Measurements from ENCODE around the gene MGAT4B.
"Not testable (repeated sequence)": the region's sequence is repeated elsewhere in the genome, so short reads cannot be mapped to it uniquely, and the experiment has no call there.

MGAT4B gene

DNA sequence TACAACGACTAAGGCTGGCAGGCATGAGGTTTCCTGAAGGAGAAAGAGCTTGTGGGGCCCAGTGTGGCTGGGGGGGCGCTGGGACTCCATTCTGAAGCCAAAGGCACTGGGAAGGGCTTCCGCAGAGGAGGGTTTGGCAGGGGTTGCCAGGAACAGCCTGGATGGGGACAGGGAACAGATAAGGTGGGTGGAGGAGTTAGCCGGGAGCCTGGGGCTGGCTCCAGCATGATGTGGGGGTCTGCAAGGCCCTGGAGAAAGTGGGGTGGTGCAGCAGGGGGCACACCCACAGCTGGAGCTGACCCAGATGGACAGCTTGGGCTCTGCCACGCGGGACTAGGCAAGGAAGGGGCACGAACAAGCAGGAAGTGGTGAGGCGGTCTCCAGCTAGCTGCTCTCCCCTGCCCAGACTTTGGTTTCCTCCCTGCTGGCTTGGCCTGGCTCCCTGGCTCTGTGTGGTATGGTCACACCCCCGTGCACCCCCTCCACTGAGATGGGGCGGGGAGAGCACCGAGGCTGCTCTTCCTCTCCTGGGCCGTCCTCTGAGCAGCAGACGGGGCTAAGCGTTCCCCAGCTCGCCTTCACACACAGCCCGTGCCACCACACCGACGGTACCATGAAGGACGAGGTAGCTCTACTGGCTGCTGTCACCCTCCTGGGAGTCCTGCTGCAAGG lies 13.1 kb downstream of the MGAT4B start, which contains the start of gene LTC4S:
LTC4S (plus strand) TSS at position 519 of the 672 bp plus-strand sequence; CDS start at position 614, 95 bp downstream.
- Histone ChIP-seq H3K4me3 (ENCODE audit: low read length) (no peak within 1 kb of the TSS), H3K4me1 (ENCODE audit: control insufficient read depth, insufficient read depth, low read length) (peaks cover 3% of the 10 kb centered on the region; the same call in 1 of the 2 replicates), H3K9me3 (ENCODE audit: control insufficient read depth, insufficient read depth, low read length) (no peaks in the 10 kb centered on the region), H3K27me3 (ENCODE audit: control insufficient read depth, insufficient read depth, low read length) (no peaks in the 10 kb centered on the region), H3K27ac (ENCODE audit: low read length) (no peak within 1 kb of the TSS), H3K36me3 (ENCODE audit: control insufficient read depth, insufficient read depth, low read length) (peaks cover 7% of the 10 kb centered on the region)
- no peak for DNase-seq (ENCODE audit: low read depth, low spot score)
- WGBS (ENCODE audit: insufficient coverage, insufficient read length), result no CpG with 5 or more reads among the region's 19 CpGs

DNA sequence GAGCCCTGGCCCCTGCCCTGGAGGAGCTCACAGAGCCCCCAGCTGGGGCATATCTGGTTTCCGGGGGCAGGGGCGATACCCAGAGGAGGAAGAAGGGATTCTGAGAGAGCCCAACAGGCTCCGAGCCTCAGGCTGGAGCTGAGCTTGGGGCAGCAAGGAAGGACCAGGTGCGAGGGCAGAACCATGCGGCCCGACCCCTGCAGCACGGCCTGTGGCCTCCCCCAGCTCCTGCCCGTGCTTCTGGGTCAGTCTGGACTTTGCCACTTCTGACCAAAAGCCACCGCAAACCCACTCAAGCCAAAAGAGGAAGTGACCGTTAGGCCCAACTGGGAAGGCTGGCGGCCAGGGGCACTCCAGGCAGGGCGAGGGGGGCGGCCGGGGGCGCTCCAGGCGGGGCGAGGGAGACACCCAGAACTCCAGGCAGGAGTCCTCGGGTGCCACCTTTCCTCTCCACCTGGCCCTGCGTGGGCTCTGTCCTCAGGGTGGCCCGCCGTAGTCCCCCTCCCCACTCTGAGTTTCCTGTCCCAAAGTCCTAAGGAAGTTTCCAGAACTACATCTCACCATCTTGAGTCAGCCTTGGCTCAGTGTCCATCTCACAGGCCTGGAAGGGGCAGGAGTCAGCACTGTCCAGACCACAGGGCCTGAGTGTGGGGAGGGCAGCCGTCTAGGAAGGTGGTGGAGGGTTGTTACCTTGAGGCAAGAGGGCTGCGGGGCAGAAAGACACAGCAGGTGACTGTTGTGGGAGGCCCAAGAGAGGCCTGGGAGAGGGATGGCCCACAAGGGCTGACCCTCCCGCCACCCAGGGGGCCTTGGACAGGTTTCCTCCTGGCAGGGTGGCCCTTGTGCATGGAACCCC lies 13.8 kb downstream of the MGAT4B start:
- no peak for DNase-seq (ENCODE audit: low read depth, low spot score)
- H3K9me3 ChIP-seq (ENCODE audit: control insufficient read depth, insufficient read depth, low read length), result no peaks in the 10 kb centered on the region
- peaks cover 3% of the 10 kb centered on the region; the same call in 1 of the 2 replicates for H3K4me1 ChIP-seq (ENCODE audit: control insufficient read depth, insufficient read depth, low read length)
- no peak overlapping the region for H3K27ac ChIP-seq (ENCODE audit: low read length)
- peaks cover 2% of the 10 kb centered on the region for H3K36me3 ChIP-seq (ENCODE audit: control insufficient read depth, insufficient read depth, low read length)
- H3K27me3 ChIP-seq (ENCODE audit: control insufficient read depth, insufficient read depth, low read length), result no peaks in the 10 kb centered on the region; the same call in 1 of the 2 replicates
- WGBS (ENCODE audit: insufficient coverage, insufficient read length), result no CpG with 5 or more reads among the region's 24 CpGs
- H3K4me3 ChIP-seq (ENCODE audit: low read length), result no peak overlapping the region

DNA sequence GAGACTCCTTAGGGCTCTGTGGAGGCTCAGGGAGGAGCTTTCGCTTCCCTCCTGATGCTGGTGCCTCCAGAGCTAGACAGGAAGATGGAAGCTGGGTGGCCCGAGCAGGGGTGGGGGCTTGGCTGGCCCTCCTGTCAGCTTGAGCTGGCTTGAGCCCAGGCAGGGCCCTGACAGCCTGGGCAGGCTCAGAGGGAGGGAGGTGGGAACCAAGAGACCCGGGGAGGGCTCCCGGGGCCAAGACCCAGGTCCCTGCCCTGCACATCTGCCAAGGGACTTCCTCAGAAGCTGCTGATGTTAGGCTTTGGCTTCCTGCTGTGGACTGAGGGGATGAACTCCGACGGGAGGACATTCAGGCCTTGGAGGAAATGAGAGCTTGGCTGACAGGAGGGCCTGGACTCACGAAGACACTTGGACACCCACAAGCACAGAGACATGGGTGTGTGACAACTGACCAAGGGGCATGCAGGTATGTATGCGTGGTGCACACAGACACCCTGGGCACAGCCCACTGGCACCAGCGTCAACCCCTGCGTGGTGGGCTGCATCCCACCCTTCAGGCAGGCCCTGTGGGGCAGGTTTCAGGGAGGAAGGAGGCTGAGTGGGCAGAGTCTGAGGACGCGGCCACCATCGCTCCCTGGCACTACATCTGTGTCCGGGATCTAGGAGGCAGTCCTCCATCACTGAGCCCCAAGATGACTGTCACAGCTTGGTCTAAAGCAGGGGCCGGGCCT lies 14.6 kb downstream of the MGAT4B start:
- Histone ChIP-seq H3K4me3 (ENCODE audit: low read length) (no peak overlapping the region), H3K27ac (ENCODE audit: low read length) (no peak overlapping the region), H3K27me3 (ENCODE audit: control insufficient read depth, insufficient read depth, low read length) (no peaks in the 10 kb centered on the region; the same call in 1 of the 2 replicates), H3K9me3 (ENCODE audit: control insufficient read depth, insufficient read depth, low read length) (no peaks in the 10 kb centered on the region), H3K4me1 (ENCODE audit: control insufficient read depth, insufficient read depth, low read length) (peaks cover 3% of the 10 kb centered on the region; the same call in 1 of the 2 replicates), H3K36me3 (ENCODE audit: control insufficient read depth, insufficient read depth, low read length) (no peaks in the 10 kb centered on the region; the same call in 1 of the 2 replicates)
- WGBS (ENCODE audit: insufficient coverage, insufficient read length), result no CpG with 5 or more reads among the region's 15 CpGs
- no peak for DNase-seq (ENCODE audit: low read depth, low spot score)

DNA sequence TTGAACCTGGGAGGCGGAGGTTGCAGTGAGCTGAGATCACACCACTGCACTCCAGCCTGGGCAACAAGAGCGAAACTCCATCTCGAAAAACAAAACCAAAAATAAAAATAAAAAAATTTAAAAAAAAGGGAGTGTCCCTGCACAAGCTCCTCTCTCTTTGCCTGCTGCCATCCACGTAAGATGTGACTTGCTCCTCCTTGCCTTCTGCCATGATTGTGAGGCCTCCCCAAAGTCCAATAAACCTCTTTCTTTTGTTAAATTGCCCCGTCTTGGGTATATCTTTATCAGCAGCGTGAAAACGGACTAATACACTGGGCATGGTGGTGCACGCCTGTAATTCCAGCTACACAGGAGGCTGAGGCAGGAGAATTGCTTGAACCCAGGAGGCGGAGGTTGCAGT lies 17.4 kb downstream of the MGAT4B start:
- not testable (repeated sequence) for H3K4me1 ChIP-seq (ENCODE audit: control insufficient read depth, insufficient read depth, low read length); H3K4me3 ChIP-seq (ENCODE audit: low read length); H3K27me3 ChIP-seq (ENCODE audit: control insufficient read depth, insufficient read depth, low read length); H3K9me3 ChIP-seq (ENCODE audit: control insufficient read depth, insufficient read depth, low read length); H3K27ac ChIP-seq (ENCODE audit: low read length); DNase-seq (ENCODE audit: low read depth, low spot score); H3K36me3 ChIP-seq (ENCODE audit: control insufficient read depth, insufficient read depth, low read length)
- WGBS (ENCODE audit: insufficient coverage, insufficient read length), result no CpG with 5 or more reads among the region's 9 CpGs

DNA sequence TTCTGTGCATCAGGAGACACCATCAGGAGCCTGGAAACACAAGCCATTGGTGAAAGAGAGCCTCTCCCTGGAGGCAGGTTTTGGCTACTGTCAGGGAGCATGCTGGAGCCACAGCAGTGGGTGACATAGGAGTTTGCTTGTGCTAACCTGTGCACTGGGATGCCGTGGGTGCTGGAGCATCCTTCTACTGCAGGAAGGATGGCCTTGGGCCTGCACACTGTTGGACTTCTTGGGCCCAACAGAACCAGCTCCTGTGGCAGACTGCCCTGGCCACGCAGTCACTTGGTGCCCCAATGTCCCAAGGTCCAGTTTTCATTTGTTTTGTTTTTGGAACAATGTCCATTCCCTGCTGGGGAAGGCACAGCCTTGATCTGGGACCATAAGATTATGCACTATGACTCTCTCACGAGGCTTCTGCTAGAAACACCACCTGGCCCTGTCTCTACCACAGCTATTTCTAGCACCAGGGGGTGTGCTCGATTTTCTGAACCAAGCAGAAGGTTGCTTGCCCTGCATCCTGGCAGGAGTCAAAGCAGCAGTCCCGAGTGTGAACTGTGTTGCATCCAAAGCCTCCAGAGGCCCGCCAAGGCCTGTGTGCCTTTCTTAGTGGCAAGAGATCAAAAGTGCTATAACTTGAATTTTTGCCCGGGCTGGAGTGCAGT lies 18.3 kb downstream of the MGAT4B start:
- no peaks in the 10 kb centered on the region; the same call in 1 of the 2 replicates for H3K36me3 ChIP-seq (ENCODE audit: control insufficient read depth, insufficient read depth, low read length)
- peaks cover 1% of the 10 kb centered on the region; the same call in 1 of the 2 replicates for H3K4me1 ChIP-seq (ENCODE audit: control insufficient read depth, insufficient read depth, low read length)
- no peak for DNase-seq (ENCODE audit: low read depth, low spot score)
- no peak overlapping the region for H3K27ac ChIP-seq (ENCODE audit: low read length)
- no CpG with 5 or more reads among the region's 7 CpGs for WGBS (ENCODE audit: insufficient coverage, insufficient read length)
- no peak overlapping the region for H3K4me3 ChIP-seq (ENCODE audit: low read length)
- H3K9me3 ChIP-seq (ENCODE audit: control insufficient read depth, insufficient read depth, low read length), result no peaks in the 10 kb centered on the region
- H3K27me3 ChIP-seq (ENCODE audit: control insufficient read depth, insufficient read depth, low read length), result no peaks in the 10 kb centered on the region; the same call in 1 of the 2 replicates

DNA sequence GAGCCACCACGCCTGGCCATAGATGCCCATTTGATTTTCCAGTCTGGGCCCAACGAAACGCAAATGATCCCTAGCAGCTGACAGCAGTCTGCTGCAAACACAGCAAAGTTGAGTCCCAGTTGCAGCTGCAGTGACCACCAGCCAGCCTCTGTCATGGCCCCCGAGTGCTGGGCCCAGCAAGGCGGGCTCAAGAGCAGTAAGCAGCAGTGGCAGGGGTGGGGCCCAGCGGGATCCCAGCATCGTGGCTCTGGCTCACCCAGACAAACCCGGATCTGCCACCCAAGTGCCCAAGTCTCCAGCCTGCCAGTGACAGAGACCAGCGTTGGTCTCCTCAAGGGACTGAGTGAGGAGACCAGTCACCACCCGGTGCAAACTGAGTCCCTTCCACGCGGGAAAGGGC lies 19.8 kb downstream of the MGAT4B start:
- H3K27me3 ChIP-seq (ENCODE audit: control insufficient read depth, insufficient read depth, low read length), result no peaks in the 10 kb centered on the region; the same call in 1 of the 2 replicates
- no peak overlapping the region for H3K4me3 ChIP-seq (ENCODE audit: low read length)
- DNase-seq (ENCODE audit: low read depth, low spot score), result no peak
- H3K9me3 ChIP-seq (ENCODE audit: control insufficient read depth, insufficient read depth, low read length), result no peaks in the 10 kb centered on the region
- no CpG with 5 or more reads among the region's 12 CpGs for WGBS (ENCODE audit: insufficient coverage, insufficient read length)
- no peak overlapping the region for H3K27ac ChIP-seq (ENCODE audit: low read length)
- no peaks in the 10 kb centered on the region for H3K4me1 ChIP-seq (ENCODE audit: control insufficient read depth, insufficient read depth, low read length)
- H3K36me3 ChIP-seq (ENCODE audit: control insufficient read depth, insufficient read depth, low read length), result no peaks in the 10 kb centered on the region

DNA sequence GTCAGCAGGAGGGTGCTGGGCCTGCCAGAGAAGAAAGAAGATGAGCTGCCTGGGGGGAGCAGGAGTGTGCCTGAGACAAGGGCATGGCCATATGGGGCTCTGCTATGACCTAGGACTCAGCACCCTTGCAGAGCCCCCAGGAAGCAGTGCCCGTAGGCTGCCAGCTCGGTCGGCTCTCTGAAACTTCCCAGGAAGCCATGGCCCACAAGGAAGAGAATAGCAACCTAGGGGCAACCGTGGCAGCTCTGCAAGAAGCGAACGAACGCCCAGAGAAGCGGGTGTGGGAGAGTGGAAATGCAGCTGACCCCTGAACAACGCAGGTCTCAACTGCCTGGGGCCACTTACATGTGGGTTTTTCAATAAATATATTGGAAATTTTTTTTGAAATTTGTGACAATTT lies 23.5 kb downstream of the MGAT4B start:
- no CpG with 5 or more reads among the region's 9 CpGs for WGBS (ENCODE audit: insufficient coverage, insufficient read length)
- Histone ChIP-seq H3K36me3 (ENCODE audit: control insufficient read depth, insufficient read depth, low read length) (0 out of 2 replicates have a peak, but pooled peaks cover 5% of the 10 kb centered on the region), H3K9me3 (ENCODE audit: control insufficient read depth, insufficient read depth, low read length) (no peaks in the 10 kb centered on the region), H3K4me1 (ENCODE audit: control insufficient read depth, insufficient read depth, low read length) (no peaks in the 10 kb centered on the region), H3K27ac (ENCODE audit: low read length) (no peak overlapping the region), H3K27me3 (ENCODE audit: control insufficient read depth, insufficient read depth, low read length) (no peaks in the 10 kb centered on the region; the same call in 1 of the 2 replicates), H3K4me3 (ENCODE audit: low read length) (no peak overlapping the region)
- DNase-seq (ENCODE audit: low read depth, low spot score), result no peak

DNA sequence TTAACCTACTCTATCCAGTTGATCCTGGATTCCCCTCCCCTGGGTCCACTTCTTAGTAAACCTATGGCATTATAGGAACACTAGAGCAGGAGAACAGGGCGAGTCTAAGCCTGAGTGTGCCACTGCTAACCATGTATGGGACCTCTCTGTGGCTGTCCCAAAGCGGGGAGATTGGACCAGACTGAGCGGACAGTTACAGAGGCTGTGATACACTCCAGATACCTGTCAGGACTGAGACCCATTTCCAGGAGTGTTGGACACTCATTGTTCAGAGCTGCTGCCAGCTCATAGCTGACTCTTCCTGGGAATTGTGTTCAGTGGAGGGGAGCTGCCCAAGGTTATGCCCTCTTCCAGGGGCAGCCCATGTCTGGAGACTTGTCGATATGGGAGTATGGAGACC lies 24.8 kb downstream of the MGAT4B start:
- no peak for DNase-seq (ENCODE audit: low read depth, low spot score)
- H3K36me3 ChIP-seq (ENCODE audit: control insufficient read depth, insufficient read depth, low read length), result peaks cover 7% of the 10 kb centered on the region; the same call in 1 of the 2 replicates
- H3K27ac ChIP-seq (ENCODE audit: low read length), result no peak overlapping the region
- no peak overlapping the region for H3K4me3 ChIP-seq (ENCODE audit: low read length)
- H3K9me3 ChIP-seq (ENCODE audit: control insufficient read depth, insufficient read depth, low read length), result no peaks in the 10 kb centered on the region
- no CpG with 5 or more reads among the region's 4 CpGs for WGBS (ENCODE audit: insufficient coverage, insufficient read length)
- no peaks in the 10 kb centered on the region for H3K27me3 ChIP-seq (ENCODE audit: control insufficient read depth, insufficient read depth, low read length)
- no peaks in the 10 kb centered on the region for H3K4me1 ChIP-seq (ENCODE audit: control insufficient read depth, insufficient read depth, low read length)

DNA sequence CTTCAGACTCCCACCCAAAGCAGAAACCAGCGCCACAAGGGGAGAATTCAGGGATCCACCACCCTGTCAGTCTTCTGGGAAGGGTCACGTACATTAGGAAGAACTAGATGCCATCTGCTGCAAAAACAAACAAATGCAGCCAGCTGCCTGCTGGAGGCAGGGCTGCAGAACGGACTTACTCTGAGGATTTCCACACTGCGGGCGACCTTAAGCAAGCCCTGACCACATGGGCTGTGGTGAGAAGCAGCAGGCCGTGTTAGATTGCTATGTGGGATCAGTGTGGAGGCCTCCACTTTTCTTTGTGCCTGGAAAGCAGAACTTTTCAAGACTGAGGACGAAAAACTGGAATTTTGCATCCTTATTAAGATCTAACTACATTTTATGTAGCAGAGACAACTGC lies 26.3 kb downstream of the MGAT4B start:
- Histone ChIP-seq H3K4me3 (ENCODE audit: low read length) (no peak overlapping the region), H3K36me3 (ENCODE audit: control insufficient read depth, insufficient read depth, low read length) (peaks cover 7% of the 10 kb centered on the region; the same call in 1 of the 2 replicates), H3K9me3 (ENCODE audit: control insufficient read depth, insufficient read depth, low read length) (no peaks in the 10 kb centered on the region), H3K4me1 (ENCODE audit: control insufficient read depth, insufficient read depth, low read length) (no peaks in the 10 kb centered on the region), H3K27me3 (ENCODE audit: control insufficient read depth, insufficient read depth, low read length) (no peaks in the 10 kb centered on the region), H3K27ac (ENCODE audit: low read length) (no peak overlapping the region)
- no CpG with 5 or more reads among the region's 7 CpGs for WGBS (ENCODE audit: insufficient coverage, insufficient read length)
- no peak for DNase-seq (ENCODE audit: low read depth, low spot score)
